B cell (primary cell): ENCODE results near the gene SMIM13.

Experiments
- CTCF ChIP-seq: fragments of 200-600 bp; IDR thresholded peaks from one replicate; pipeline ENCODE4 v1.8.0; 2022; ENCODE audit warnings: antibody characterized with exemption, mild to moderate bottlenecking
- EZH2 ChIP-seq: IDR thresholded peaks from 2 replicates; pipeline ENCODE4 v1.6.1; 2012; ENCODE audit warnings: borderline replicate concordance, low read depth, mild to moderate bottlenecking, moderate library complexity, low read length; ENCODE audit not compliant: insufficient read depth, poor library complexity, severe bottlenecking

GRCh38 chr6:11187301-11187700 is 93.7 kb downstream of the SMIM13 start:
- TF ChIP-seq EZH2 (no peak), CTCF (no peak)
